Measurements from ENCODE around the gene SETSIP. TPM values are rescaled to one million over a fixed set of nuclear protein-coding genes. Genes with fewer than 3 reads are reported as not detected.
"Not testable (repeated sequence)": the region's sequence is repeated elsewhere in the genome, so short reads cannot be mapped to it uniquely, and the experiment has no call there.

The SETSIP gene
- total and polyA plus RNA-seq, 2 donors (not counting 1 experiment from before 2014, with no cell fraction given), result not detected

- no peaks in the 10 kb centered on the region for H3K9me3 Mint-ChIP-seq (ENCODE audit: insufficient read depth)
- H3K27ac Mint-ChIP-seq, result no peak overlapping the region
- Histone ChIP-seq H3K36me3 (replicated peaks in 1 of 2; ENCODE audit: control extremely low read depth in 1 of 2, control insufficient read depth in 1 of 2, extremely low read depth in 1 of 2, insufficient read depth in 2 of 2, low read length in 1 of 2) (no peaks in the 10 kb centered on the region), H3K9me3 (ENCODE audit: control extremely low read depth in 1 of 3, control insufficient read depth in 2 of 3, insufficient read depth in 1 of 3, low read length in 2 of 3) (no peaks in the 10 kb centered on the region), H3K9ac (ENCODE audit: low read length) (no peak overlapping the region), H3K4me2 (replicated peaks; ENCODE audit: low read depth, low read length, poor library complexity, severe bottlenecking) (peak overlapping the region; percentile 68), H3K4me1 (ENCODE audit: control insufficient read depth in 2 of 2, insufficient read depth in 2 of 2, low read length in 2 of 2) (peaks cover 0 to 11% of the 10 kb centered on the region in 2 donors), H3K27me3 (replicated peaks in 1 of 4; ENCODE audit: control extremely low read depth in 1 of 4, control insufficient read depth in 3 of 4, insufficient read depth in 4 of 4, low read length in 3 of 4) (no peaks in the 10 kb centered on the region), H2AFZ (ENCODE audit: insufficient read depth, low read depth, low read length, poor library complexity, severe bottlenecking) (peak overlapping the region; percentile 95), H3K4me3 (ENCODE audit: control extremely low read depth in 1 of 5, extremely low read depth in 1 of 5, insufficient read depth in 1 of 5, low read depth in 2 of 5, low read length in 4 of 5) (no peak overlapping the region), H3K79me2 (ENCODE audit: control insufficient read depth, insufficient read depth, low read length) (no peaks in the 10 kb centered on the region), H4K20me1 (ENCODE audit: control insufficient read depth, insufficient read depth, low read length, poor library complexity, severe bottlenecking) (no peaks in the 10 kb centered on the region), H3K27ac (ENCODE audit: low read length in 2 of 2) (no peak overlapping the region)
- POLR2A ChIA-PET, result no interaction called here
- ATAC-seq (ENCODE audit: low read depth), result no peak
- TF ChIP-seq CTCF (IDR thresholded peaks at IDR 0.05) (no peak), EZH2 (IDR thresholded peaks at IDR 0.05; ENCODE audit: borderline replicate concordance, insufficient read depth, low read depth, low read length, poor library complexity, severe bottlenecking) (no peak)
- H3K27me3 Mint-ChIP-seq, result peaks cover 4% of the 10 kb centered on the region
- 100% methylated on average over 4 of the region's 7 CpGs for WGBS (ENCODE audit: insufficient coverage)
- H3K4me1 Mint-ChIP-seq, result peaks cover 12% of the 10 kb centered on the region
- no peak for DNase-seq
- intact Hi-C loops (cut with micrococcal nuclease), result no loop called here
- H3K4me3 Mint-ChIP-seq, result peak overlapping the region; percentile 98
- CTCF ChIA-PET, result no interaction called here
Measured at GRCh38 chr1:92079441-92079840, 4.2 kb upstream of the SETSIP start.

- H3K9me3 ChIP-seq (ENCODE audit: control extremely low read depth in 1 of 3, control insufficient read depth in 2 of 3, insufficient read depth in 1 of 3, low read length in 2 of 3); H3K9me3 Mint-ChIP-seq (ENCODE audit: insufficient read depth); intact Hi-C loops (cut with micrococcal nuclease); H3K4me2 ChIP-seq (replicated peaks; ENCODE audit: low read depth, low read length, poor library complexity, severe bottlenecking); H3K79me2 ChIP-seq (ENCODE audit: control insufficient read depth, insufficient read depth, low read length); POLR2A ChIA-PET; H3K27ac Mint-ChIP-seq; H3K27ac ChIP-seq (ENCODE audit: low read length in 2 of 2); H3K36me3 ChIP-seq (replicated peaks in 1 of 2; ENCODE audit: control extremely low read depth in 1 of 2, control insufficient read depth in 1 of 2, extremely low read depth in 1 of 2, insufficient read depth in 2 of 2, low read length in 1 of 2); ATAC-seq (ENCODE audit: low read depth); H3K9ac ChIP-seq (ENCODE audit: low read length); H3K27me3 Mint-ChIP-seq; H3K27me3 ChIP-seq (replicated peaks in 1 of 4; ENCODE audit: control extremely low read depth in 1 of 4, control insufficient read depth in 3 of 4, insufficient read depth in 4 of 4, low read length in 3 of 4); H4K20me1 ChIP-seq (ENCODE audit: control insufficient read depth, insufficient read depth, low read length, poor library complexity, severe bottlenecking); H2AFZ ChIP-seq (ENCODE audit: insufficient read depth, low read depth, low read length, poor library complexity, severe bottlenecking); H3K4me3 Mint-ChIP-seq; CTCF ChIA-PET; DNase-seq; H3K4me3 ChIP-seq (ENCODE audit: control extremely low read depth in 1 of 5, extremely low read depth in 1 of 5, insufficient read depth in 1 of 5, low read depth in 2 of 5, low read length in 4 of 5): not testable (repeated sequence)
- 70% methylated on average over 2 of the region's 8 CpGs for WGBS (ENCODE audit: insufficient coverage)
- peaks cover 12% of the 10 kb centered on the region for H3K4me1 Mint-ChIP-seq
- peaks cover 0 to 11% of the 10 kb centered on the region in 2 donors for H3K4me1 ChIP-seq (ENCODE audit: control insufficient read depth in 2 of 2, insufficient read depth in 2 of 2, low read length in 2 of 2)
Measured at GRCh38 chr1:92078077-92078476, 2.9 kb upstream of the SETSIP start.

Data from B cell (primary cell).